PC-3 (cell line): ENCODE results near the gene EIF4ENIF1. TPM values are rescaled to one million over a fixed set of nuclear protein-coding genes. Genes with fewer than 3 reads are reported as not detected.

Experiments used
- ATAC-seq: fragments of 200-7000 bp; cut with Tn5 transposase; 2 replicates; pipeline ENCODE4 v1.9.1; 2020; ENCODE audit warnings: mild to moderate bottlenecking, moderate library complexity
- BruUV-seq: library from RNA; stranded (reverse); fragments of 400-500 nt; replicated peaks from 2 replicates; lab custom pipeline; 2021; lab: Mats Ljungman, UMichigan
- CTCF ChIA-PET: fragments of 300-600 bp; sonication (Branson Sonifier 250); formaldehyde crosslinking; loops from one replicate; lab custom pipeline; 2022; ENCODE audit warnings: antibody characterized with exemption; lab: Charles Lee
- POLR2A ChIA-PET: fragments of 300-600 bp; sonication (Branson Sonifier 250); formaldehyde crosslinking; loops from one replicate; lab custom pipeline; 2022; ENCODE audit warnings: antibody characterized with exemption; ENCODE audit not compliant: unreplicated experiment; lab: Charles Lee
- DNase-seq: peaks from one replicate; pipeline ENCODE4 v3.0.0-alpha.2; 2015
- H2AFZ ChIP-seq: fragments of 300-600 bp; sonication (generic); 2 replicates; pipeline ENCODE4 v1.6.0; 2016; ENCODE audit warnings: antibody characterized with exemption, low read length
- H3F3A ChIP-seq: fragments of 300-600 bp; sonication (generic); one replicate; pipeline ENCODE4 v1.6.0; 2017; ENCODE audit warnings: antibody characterized with exemption, low read length, control low read depth, mild to moderate bottlenecking; ENCODE audit not compliant: unreplicated experiment
- H3K27ac ChIP-seq: fragments of 300-600 bp; sonication (generic); 2 replicates; pipeline ENCODE4 v1.5.1; 2016; ENCODE audit warnings: mild to moderate bottlenecking, low read length
- H3K27me3 ChIP-seq: fragments of 300-600 bp; sonication (generic); 2 replicates; pipeline ENCODE4 v1.6.1; 2016; ENCODE audit warnings: low read length, mixed read lengths
- H3K36me3 ChIP-seq: fragments of 300-600 bp; sonication (generic); 2 replicates; pipeline ENCODE4 v1.6.1; 2016; ENCODE audit warnings: low read depth, mixed run types, low read length, mixed read lengths
- H3K4me1 ChIP-seq: fragments of 300-600 bp; sonication (generic); 2 replicates; pipeline ENCODE4 v1.5.1; 2016; ENCODE audit warnings: low read length; ENCODE audit not compliant: insufficient read depth
- H3K4me2 ChIP-seq: fragments of 300-600 bp; sonication (generic); 2 replicates; pipeline ENCODE4 v1.6.0; 2016; ENCODE audit warnings: low read length
- H3K4me3 ChIP-seq: fragments of 300-600 bp; sonication (generic); 2 replicates; pipeline ENCODE4 v1.5.1; 2016; ENCODE audit warnings: mild to moderate bottlenecking, low read length, mixed read lengths
- H3K79me2 ChIP-seq: fragments of 300-600 bp; sonication (generic); 2 replicates; pipeline ENCODE4 v1.6.1; 2017; ENCODE audit warnings: low read length, mixed read lengths
- H3K9ac ChIP-seq: fragments of 300-600 bp; sonication (generic); 2 replicates; pipeline ENCODE4 v1.6.0; 2016; ENCODE audit warnings: mild to moderate bottlenecking, low read length
- H3K9me2 ChIP-seq: fragments of 300-600 bp; sonication (generic); replicated peaks from 2 replicates; pipeline ENCODE4 v1.6.1; 2016; ENCODE audit warnings: mixed run types, low read length, mixed read lengths
- H3K9me3 ChIP-seq: fragments of 300-600 bp; sonication (generic); 2 replicates; pipeline ENCODE4 v1.6.1; 2016; ENCODE audit warnings: low read length, mixed read lengths
- H4K20me1 ChIP-seq: fragments of 300-600 bp; sonication (generic); 2 replicates; pipeline ENCODE4 v1.6.1; 2016; ENCODE audit warnings: low read length, mixed read lengths
- CTCF ChIP-seq: fragments of 300-600 bp; sonication (generic); conservative IDR thresholded peaks from 2 replicates; pipeline ENCODE4 v1.5.1; 2017; ENCODE audit warnings: antibody characterized with exemption, low read depth, mild to moderate bottlenecking, low read length
- EZH2 ChIP-seq: fragments of 300-600 bp; sonication (generic); IDR thresholded peaks from one replicate; pipeline ENCODE4 v1.6.1; 2017; ENCODE audit warnings: antibody characterized with exemption, mild to moderate bottlenecking, low read length; ENCODE audit not compliant: unreplicated experiment
- EZH2phosphoT487 ChIP-seq: fragments of 300-600 bp; sonication (generic); IDR thresholded peaks from 2 replicates; pipeline ENCODE4 v1.6.1; 2018; ENCODE audit warnings: mild to moderate bottlenecking, antibody characterized with exemption, low read length, borderline replicate concordance
- intact Hi-C: fragments of 100-400 bp; cut with micrococcal nuclease; formaldehyde crosslinking; loops from 2 replicates; pipeline ENCODE4 v1.9.0; 2023
- total RNA-seq: library from RNA; depleted of rRNA; stranded (reverse); fragments of >200 nt; gene quantifications from 2 replicates; pipeline ENCODE4 v1.2.3, GENCODE V29; 2014

The EIF4ENIF1 gene
- total RNA-seq, 1 experiment from 2014 or later, result 5.3 TPM

GRCh38 chr22:31497148-31497938, 7.7 kb upstream of the EIF4ENIF1 start:
- BruUV-seq, result TSS peak; percentile 62
- TF ChIP-seq EZH2 (no peak), CTCF (no peak), EZH2phosphoT487 (no peak)
- H3F3A ChIP-seq, result no peaks in the 10 kb centered on the region
- peak overlapping the region; percentile 96 for H3K4me2 ChIP-seq
- intact Hi-C loops, result no loop called here
- H2AFZ ChIP-seq, result peak overlapping the region; percentile 95
- peaks cover 10% of the 10 kb centered on the region; the same call in 1 of the 2 replicates for H3K4me1 ChIP-seq
- peaks cover 13% of the 10 kb centered on the region for H3K79me2 ChIP-seq
- peaks cover 3% of the 10 kb centered on the region; the same call in 1 of the 2 replicates for H3K36me3 ChIP-seq
- H3K27ac ChIP-seq, result no peak overlapping the region
- H4K20me1 ChIP-seq, result no peaks in the 10 kb centered on the region
- H3K9me2 ChIP-seq, result no peaks in the 10 kb centered on the region
- H3K9me3 ChIP-seq, result no peaks in the 10 kb centered on the region
- CTCF ChIA-PET, result no interaction called here
- ATAC-seq (no peak), DNase-seq (peak; percentile 4)
- H3K4me3 ChIP-seq, result peak overlapping the region; percentile 90
- POLR2A ChIA-PET, result no interaction called here
- H3K9ac ChIP-seq, result peak overlapping the region; percentile 72
- no peaks in the 10 kb centered on the region for H3K27me3 ChIP-seq

GRCh38 chr22:31496735-31497146, 7.1 kb upstream of the EIF4ENIF1 start:
- Histone ChIP-seq H4K20me1 (no peaks in the 10 kb centered on the region), H3K9me3 (no peaks in the 10 kb centered on the region), H3K9ac (peak overlapping the region; percentile 72), H2AFZ (peak overlapping the region; percentile 95), H3K4me1 (peaks cover 10% of the 10 kb centered on the region; the same call in 1 of the 2 replicates), H3K27ac (peak overlapping the region; percentile 56; the same call in 1 of the 2 replicates), H3K36me3 (peaks cover 3% of the 10 kb centered on the region; the same call in 1 of the 2 replicates), H3F3A (no peaks in the 10 kb centered on the region), H3K4me2 (peak overlapping the region; percentile 96), H3K9me2 (no peaks in the 10 kb centered on the region), H3K4me3 (peak overlapping the region; percentile 90), H3K79me2 (peaks cover 13% of the 10 kb centered on the region), H3K27me3 (no peaks in the 10 kb centered on the region)
- CTCF ChIA-PET, result no interaction called here
- ATAC-seq, result peak; percentile 27
- no peak for DNase-seq
- no TSS peak for BruUV-seq
- TF ChIP-seq EZH2phosphoT487 (no peak), CTCF (no peak), EZH2 (no peak)
- POLR2A ChIA-PET, result no interaction called here
- intact Hi-C loops, result no loop called here
